ENCODE results near the gene CCDC107.

Gene CCDC107

GRCh38 chr9:35686222-35687203 is 28.4 kb downstream of the CCDC107 start:
- no peak for DNase-seq

- no peak for DNase-seq
Observed at GRCh38 chr9:35687306-35687705, 29.2 kb downstream of the CCDC107 start.

GRCh38 chr9:35687972-35688557 is 30.0 kb downstream of the CCDC107 start:
- DNase-seq: no peak

DNA sequence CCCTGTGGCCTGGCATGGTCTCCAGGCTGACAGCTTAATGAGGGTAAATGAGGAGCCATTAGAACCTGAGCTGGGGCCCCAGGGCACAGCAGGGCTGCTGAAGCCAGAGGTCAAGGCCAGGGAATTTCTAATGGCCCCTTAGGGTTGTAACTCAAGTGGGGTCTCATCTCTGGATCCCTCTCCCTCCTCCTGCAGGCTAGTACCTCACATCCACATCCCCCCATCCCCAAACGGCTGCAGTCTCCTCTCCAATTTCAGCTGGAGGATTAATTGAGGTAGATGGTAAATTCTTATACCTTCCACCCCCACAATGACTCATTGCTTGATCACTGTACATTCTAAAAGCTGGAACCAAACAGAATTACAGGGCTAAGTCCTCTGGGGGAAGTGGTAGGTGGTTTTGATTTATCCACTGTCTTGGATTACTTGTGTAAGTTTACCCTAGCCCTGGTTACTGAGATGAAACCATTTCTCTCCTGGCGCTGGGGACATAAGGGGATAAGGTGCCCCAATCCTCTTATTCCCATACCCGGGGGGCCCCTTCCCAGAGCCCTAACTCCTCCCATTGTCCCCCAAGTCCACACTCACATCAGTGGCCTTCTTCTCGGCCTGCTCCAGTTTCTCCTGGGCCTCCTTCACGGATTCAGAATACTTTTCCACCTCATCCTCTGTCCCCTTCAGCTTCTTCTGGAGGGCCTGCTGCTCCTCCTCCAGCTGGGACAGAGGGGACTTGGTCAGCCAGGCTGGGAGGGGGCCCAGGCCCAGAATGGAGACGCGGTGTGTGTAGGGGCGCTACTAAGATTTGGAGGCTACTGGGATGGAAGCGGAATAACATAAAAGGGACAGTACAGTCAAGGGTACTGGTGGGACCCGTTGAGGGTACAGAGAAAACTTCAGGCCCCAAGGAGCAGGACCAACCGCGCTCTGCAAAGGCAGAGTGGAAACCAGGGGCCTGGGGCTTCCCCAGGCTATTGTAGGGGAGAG is 30.8 kb downstream of the CCDC107 start:
- no peak for DNase-seq

GRCh38 chr9:35689542-35690293 is 31.6 kb downstream of the CCDC107 start, which contains the start of gene TPM2:
Gene TPM2 (minus strand): TSS chr9:35689925. CDS start chr9:35689817, 108 bp downstream.
- DNase-seq: no peak

GRCh38 chr9:35690294-35690613 is 32.2 kb downstream of the CCDC107 start:
- no peak for DNase-seq

- DNase-seq: peak; percentile 29
Observed at GRCh38 chr9:35690614-35691333, 32.7 kb downstream of the CCDC107 start.

- no peak for DNase-seq
Observed at GRCh38 chr9:35691334-35691650, 33.2 kb downstream of the CCDC107 start.

GRCh38 chr9:35691757-35692301 is 33.7 kb downstream of the CCDC107 start:
- DNase-seq: no peak

DNA sequence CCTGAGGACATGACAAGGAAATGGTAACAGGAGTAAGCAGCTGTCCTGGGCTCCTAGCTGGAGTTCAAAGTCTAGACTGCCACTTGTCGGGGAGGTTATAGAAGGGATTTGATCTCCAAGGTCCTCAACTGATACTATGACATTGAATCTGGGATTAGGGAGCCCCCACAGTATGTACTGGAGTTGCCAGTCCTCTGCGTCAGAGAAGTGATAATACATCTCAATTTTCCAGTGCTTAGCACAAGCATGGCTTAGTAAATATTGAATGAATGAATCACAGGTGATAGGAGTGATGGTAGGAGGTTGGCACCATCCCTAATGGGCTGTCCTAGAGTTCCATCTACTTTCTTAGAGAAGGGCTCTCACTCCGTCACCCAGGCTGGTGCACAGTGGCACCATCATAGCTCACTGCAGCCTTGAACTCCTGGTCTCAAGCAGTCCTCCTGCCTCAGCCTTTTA is 37.9 kb downstream of the CCDC107 start:
- no peak for DNase-seq

DNA sequence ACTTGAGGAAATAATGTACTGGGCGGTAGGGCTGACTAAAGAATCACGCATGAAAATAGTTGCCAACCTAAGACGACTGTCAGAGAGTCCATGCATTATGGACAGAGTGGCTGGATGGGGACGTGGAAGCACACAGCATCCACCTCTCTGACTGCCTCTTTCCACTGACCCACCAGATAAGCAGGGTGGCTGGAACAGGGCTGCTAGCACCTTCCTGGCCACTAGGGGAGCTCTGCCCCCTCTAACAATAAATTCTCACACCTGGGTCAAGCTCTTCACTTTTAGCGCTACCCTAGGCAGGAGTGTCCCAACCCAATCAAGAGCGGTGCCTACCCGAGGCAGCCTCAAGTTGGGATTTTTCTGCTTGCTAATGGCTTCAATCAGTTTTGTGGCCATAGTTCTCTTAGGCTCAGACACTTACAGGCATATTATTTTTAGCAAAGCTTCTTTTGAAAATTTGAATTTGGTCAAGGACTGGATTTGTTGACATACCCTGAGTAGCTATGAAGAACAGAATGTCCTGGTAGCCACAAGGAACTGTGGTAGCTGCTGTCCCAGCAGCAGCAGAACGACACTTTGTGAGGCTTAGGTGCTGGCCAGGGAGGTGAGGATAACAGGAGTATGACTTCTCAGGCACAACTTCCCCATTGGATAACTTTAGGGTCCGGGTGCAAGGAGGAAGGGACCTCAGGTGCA is 38.6 kb downstream of the CCDC107 start:
- DNase-seq: no peak

- DNase-seq: no peak
Observed at GRCh38 chr9:35697486-35697885, 39.4 kb downstream of the CCDC107 start.

DNA sequence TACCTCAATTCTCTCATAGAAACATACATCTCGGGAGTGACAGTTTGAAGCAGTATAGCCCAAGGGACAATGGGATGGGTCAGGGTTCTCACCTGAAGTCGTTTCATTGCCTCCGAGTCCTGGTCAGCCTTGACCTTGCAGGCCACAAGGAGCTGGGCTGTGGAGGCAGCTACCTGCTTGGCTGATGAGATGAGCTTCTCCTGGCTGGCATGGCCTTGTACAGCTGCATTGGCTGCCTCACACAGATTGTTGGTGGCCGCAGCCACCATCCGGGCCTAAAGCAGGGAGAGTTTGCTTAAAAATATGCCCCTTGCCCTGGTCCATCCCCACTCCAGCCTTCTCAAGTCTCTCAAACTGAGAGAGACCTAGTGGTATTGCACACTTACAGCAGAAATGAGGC is 40.1 kb downstream of the CCDC107 start:
- no peak for DNase-seq

DNA sequence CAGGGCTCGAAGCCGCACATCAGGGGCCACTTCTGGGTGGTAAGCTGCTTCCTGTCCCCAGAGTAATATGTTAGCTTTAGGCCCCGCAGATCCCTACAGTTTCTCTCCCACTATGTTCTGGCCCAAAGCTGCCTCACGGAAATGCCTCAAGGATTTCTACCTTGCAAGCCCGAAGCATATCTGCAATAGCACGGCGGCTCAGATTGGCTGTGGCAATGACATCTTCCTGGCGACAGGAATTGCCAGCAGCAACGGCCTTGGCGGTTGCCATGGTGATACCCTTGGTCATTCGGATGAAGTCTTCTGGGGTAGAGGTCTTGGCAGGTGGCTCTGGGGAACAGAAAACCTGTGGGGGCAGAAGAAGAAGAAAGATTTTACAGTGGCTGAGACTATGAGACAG is 41.9 kb downstream of the CCDC107 start:
- no peak for DNase-seq

- no peak for DNase-seq
Observed at GRCh38 chr9:35700942-35701341, 42.9 kb downstream of the CCDC107 start.

GRCh38 chr9:35702696-35703095 is 44.6 kb downstream of the CCDC107 start:
- no peak for DNase-seq

- DNase-seq: no peak
Observed at GRCh38 chr9:35703906-35704672, 46.0 kb downstream of the CCDC107 start.

- no peak for DNase-seq
Observed at GRCh38 chr9:35705372-35705771, 47.3 kb downstream of the CCDC107 start.

GRCh38 chr9:35705836-35706430 is 47.8 kb downstream of the CCDC107 start:
- no peak for DNase-seq

DNA sequence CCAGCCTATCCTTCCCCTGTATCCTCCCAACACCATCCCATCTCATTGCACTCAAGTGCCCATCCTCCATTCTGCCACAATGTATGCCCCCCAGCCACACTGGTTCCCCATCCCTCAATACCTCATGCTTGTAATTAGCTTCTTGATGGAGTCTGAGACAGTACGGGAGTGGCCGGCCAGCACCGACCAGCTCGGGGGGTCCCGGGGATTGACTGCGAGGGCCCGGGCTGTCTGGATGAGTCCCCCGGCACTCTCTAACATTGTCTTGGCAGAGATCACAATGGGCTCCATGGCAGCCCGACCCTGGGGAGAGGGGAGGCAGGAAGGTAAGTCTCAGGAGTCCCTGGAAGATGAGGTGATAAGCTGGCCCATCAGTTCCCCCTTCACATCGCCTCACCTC is 48.9 kb downstream of the CCDC107 start:
- no peak for DNase-seq

Measured in NCI-H510A (cell line).